ENCODE results near the gene RXFP4. TPM values are rescaled to one million over a fixed set of nuclear protein-coding genes. Genes with fewer than 3 reads are reported as not detected.

RXFP4 gene
- total RNA-seq, 4 donors from 2014 or later = not detected

DNA sequence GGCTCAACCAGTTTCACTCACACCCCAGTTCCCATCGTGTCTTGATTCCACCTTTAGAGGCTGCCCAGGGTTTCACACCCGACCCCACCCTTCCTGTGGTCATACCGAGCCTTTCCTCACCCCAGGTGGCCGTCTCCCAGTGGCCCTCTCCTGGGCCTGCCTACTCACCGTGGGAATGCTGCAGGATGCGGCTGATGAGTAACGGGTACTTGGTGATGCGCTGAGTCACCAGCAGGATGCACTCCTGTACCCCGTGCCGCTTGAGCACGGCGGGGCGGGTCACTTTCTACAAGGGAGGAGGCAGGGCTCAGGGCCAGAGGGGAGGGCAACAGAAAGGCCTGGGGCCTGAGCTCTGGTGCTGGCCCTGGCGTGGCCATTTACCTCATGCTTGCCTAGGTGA is 20.5 kb downstream of the RXFP4 start:
- peaks cover 64 to 100% (median 96%) of the 10 kb centered on the region in 4 donors for H3K36me3 ChIP-seq
- no peak for DNase-seq (ENCODE audit: extremely low spot score)

DNA sequence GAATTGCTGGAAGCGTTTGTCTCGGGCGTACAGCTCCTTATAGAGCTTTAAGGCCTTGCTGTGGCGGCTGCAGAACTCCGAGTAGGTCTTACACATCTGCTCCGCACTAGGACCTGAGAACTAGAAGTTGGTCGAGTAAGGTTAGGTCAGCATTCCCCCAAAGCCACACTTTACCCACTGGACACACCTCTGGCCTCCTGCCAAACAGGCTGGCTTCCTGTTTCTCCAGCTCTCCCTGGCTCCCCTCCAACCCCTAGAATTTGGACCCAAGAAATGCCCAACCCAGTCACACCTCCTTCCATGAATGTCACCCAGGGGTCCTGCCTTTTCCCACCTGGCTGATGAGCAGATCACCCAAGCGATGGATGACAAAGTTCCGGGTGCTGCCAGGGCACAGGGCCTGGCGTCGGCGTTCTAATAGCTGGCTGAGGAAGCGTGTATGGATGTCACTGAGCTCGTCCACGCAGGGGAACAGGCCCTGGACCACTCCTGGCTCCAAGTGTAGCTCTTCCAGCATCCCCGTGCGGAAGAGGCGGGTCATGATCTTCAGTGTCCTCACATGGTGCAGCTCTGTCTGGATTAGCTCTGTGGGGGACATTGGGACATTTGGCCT is 21.3 kb downstream of the RXFP4 start:
- 64% methylated on average over 8 of the region's 18 CpGs for WGBS
- Histone ChIP-seq H3K27me3 (no peaks in the 10 kb centered on the region), H3K9me3 (no peaks in the 10 kb centered on the region), H3K4me3 (no peak overlapping the region), H3K27ac (replicated peaks in 1 of 4) (peak overlapping the region; percentile 69 to 84 (median 78)), H3K36me3 (peaks cover 57 to 94% (median 90%) of the 10 kb centered on the region in 4 donors), H3K4me1 (peaks cover 53 to 68% (median 58%) of the 10 kb centered on the region in 4 donors)
- TF ChIP-seq POLR2A (IDR thresholded peaks at IDR 0.05; ENCODE audit: low read depth) (no peak), POLR2AphosphoS5 (IDR thresholded peaks at IDR 0.05) (peak in 1 of 2 donors; percentile 11)
- no peak for DNase-seq (ENCODE audit: extremely low spot score)
- intact Hi-C loops (cut with DNase I) = no loop called here

More for the DNA sequence above, 20.5 kb downstream of the RXFP4 start:
- peaks cover 45 to 61% (median 50%) of the 10 kb centered on the region in 4 donors for H3K4me1 ChIP-seq
- no peak overlapping the region for H3K4me3 ChIP-seq
- TF ChIP-seq POLR2AphosphoS5 (IDR thresholded peaks at IDR 0.05) (peak; percentile 75 to 80), EP300 (IDR thresholded peaks at IDR 0.05) (no peak), POLR2A (IDR thresholded peaks at IDR 0.05; ENCODE audit: low read depth) (no peak)
- TF ChIP-seq, protein P1, sequence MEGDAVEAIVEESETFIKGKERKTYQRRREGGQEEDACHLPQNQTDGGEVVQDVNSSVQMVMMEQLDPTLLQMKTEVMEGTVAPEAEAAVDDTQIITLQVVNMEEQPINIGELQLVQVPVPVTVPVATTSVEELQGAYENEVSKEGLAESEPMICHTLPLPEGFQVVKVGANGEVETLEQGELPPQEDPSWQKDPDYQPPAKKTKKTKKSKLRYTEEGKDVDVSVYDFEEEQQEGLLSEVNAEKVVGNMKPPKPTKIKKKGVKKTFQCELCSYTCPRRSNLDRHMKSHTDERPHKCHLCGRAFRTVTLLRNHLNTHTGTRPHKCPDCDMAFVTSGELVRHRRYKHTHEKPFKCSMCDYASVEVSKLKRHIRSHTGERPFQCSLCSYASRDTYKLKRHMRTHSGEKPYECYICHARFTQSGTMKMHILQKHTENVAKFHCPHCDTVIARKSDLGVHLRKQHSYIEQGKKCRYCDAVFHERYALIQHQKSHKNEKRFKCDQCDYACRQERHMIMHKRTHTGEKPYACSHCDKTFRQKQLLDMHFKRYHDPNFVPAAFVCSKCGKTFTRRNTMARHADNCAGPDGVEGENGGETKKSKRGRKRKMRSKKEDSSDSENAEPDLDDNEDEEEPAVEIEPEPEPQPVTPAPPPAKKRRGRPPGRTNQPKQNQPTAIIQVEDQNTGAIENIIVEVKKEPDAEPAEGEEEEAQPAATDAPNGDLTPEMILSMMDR (IDR thresholded peaks at IDR 0.05) = peak; percentile 48 to 66 (median 61)
- H3K9me3 ChIP-seq = no peaks in the 10 kb centered on the region
- 38% methylated on average over 13 of the region's 14 CpGs for WGBS
- intact Hi-C loops (cut with DNase I) = loop anchor here (2.0 kb wide), 1 partner anchor 21 kb away; no protein-coding TSS in a partner anchor
- no peaks in the 10 kb centered on the region for H3K27me3 ChIP-seq
- peak overlapping the region; percentile 69 to 84 (median 78) for H3K27ac ChIP-seq (replicated peaks in 1 of 4)

- TF ChIP-seq POLR2AphosphoS5 (IDR thresholded peaks at IDR 0.05) (no peak), POLR2A (IDR thresholded peaks at IDR 0.05; ENCODE audit: low read depth) (no peak), EP300 (IDR thresholded peaks at IDR 0.05) (no peak)
- TF ChIP-seq, protein P1 (IDR thresholded peaks at IDR 0.05) = no peak
- Histone ChIP-seq H3K27ac (replicated peaks in 1 of 4) (peak overlapping the region in 1 of 4 donors; percentile 13), H3K36me3 (peaks cover 44 to 91% (median 81%) of the 10 kb centered on the region in 4 donors), H3K9me3 (no peaks in the 10 kb centered on the region), H3K27me3 (no peaks in the 10 kb centered on the region), H3K4me1 (peaks cover 68 to 83% (median 73%) of the 10 kb centered on the region in 4 donors), H3K4me3 (no peak overlapping the region)
- intact Hi-C loops (cut with DNase I) = no loop called here
- WGBS = 91% methylated on average over 7 of the region's 7 CpGs
- no peak for DNase-seq (ENCODE audit: extremely low spot score)
Observed at GRCh38 chr1:155964193-155964592, 22.8 kb downstream of the RXFP4 start.

- H3K9me3 ChIP-seq = no peaks in the 10 kb centered on the region
- TF ChIP-seq POLR2AphosphoS5 (IDR thresholded peaks at IDR 0.05) = no peak
- TF ChIP-seq, protein P1 (IDR thresholded peaks at IDR 0.05) = peak in 2 of 3 experiments; percentile 12 to 32
- H3K27ac ChIP-seq (replicated peaks in 1 of 4) = peak overlapping the region; percentile 79 to 97 (median 91)
- DNase-seq (ENCODE audit: extremely low spot score) = no peak
- intact Hi-C loops (cut with DNase I) = no loop called here
- H3K27me3 ChIP-seq = no peaks in the 10 kb centered on the region
- no peak overlapping the region for H3K4me3 ChIP-seq
- peaks cover 76 to 91% (median 80%) of the 10 kb centered on the region in 4 donors for H3K4me1 ChIP-seq
- WGBS = 69% methylated on average over 9 of the region's 9 CpGs
- H3K36me3 ChIP-seq = peaks cover 38 to 75% (median 66%) of the 10 kb centered on the region in 4 donors
Observed at GRCh38 chr1:155966135-155966534, 24.7 kb downstream of the RXFP4 start.

DNA sequence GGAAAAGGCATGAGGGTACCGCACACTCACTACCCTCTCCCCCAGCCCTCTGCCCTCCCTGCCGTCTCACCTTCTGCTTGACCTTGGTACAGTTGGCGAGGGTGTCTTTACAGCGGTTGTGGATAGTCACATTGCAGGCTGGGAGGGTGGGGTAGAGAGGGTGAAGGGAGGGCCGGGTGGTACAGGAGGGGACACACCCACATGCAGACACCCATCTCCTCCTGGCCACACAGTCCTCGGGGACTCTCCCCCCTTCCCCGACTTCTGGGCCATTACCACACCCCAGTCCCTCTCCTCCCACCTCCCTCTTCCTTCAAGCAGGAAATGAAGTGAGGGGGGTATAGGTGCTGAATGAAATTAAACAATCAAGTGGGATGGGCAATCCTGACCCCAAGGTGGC is 25.3 kb downstream of the RXFP4 start:
- H3K27me3 ChIP-seq = no peaks in the 10 kb centered on the region
- H3K36me3 ChIP-seq = peaks cover 33 to 69% (median 62%) of the 10 kb centered on the region in 4 donors
- 41% methylated on average over 7 of the region's 7 CpGs for WGBS

More for the DNA sequence above, 25.3 kb downstream of the RXFP4 start:
- H3K27ac ChIP-seq (replicated peaks in 1 of 4) = peak overlapping the region; percentile 79 to 97 (median 91)
- H3K4me3 ChIP-seq = peak overlapping the region in 1 of 4 donors; percentile 16
- no peaks in the 10 kb centered on the region for H3K9me3 ChIP-seq
- TF ChIP-seq POLR2A (IDR thresholded peaks at IDR 0.05; ENCODE audit: low read depth) (no peak), POLR2AphosphoS5 (IDR thresholded peaks at IDR 0.05) (no peak), EP300 (IDR thresholded peaks at IDR 0.05) (no peak)
- TF ChIP-seq, protein P1 (IDR thresholded peaks at IDR 0.05) = no peak
- no peak for DNase-seq (ENCODE audit: extremely low spot score)
- intact Hi-C loops (cut with DNase I) = no loop called here
- H3K4me1 ChIP-seq = peaks cover 76 to 91% (median 80%) of the 10 kb centered on the region in 4 donors
